AG04449 (cell line): ENCODE results near the gene BTN3A1.
A peak's percentile ranks its signal among the peaks of the same experiment; 100 is the strongest.

Experiments
- CTCF ChIA-PET: fragments of 350-600 bp; formaldehyde crosslinking; extraction: SDS; loops from one replicate; lab custom pipeline; 2021; ENCODE audit warnings: antibody characterized with exemption; lab: Yijun Ruan, JAX
- POLR2A ChIA-PET: fragments of 400-600, 350-600 bp; formaldehyde crosslinking; extraction: SDS; loops from one replicate; lab custom pipeline; 2020; ENCODE audit warnings: antibody characterized with exemption, inconsistent platforms; lab: Yijun Ruan, JAX
- DNase-seq: peaks from one replicate; pipeline ENCODE4 v3.0.0-alpha.2; 2010; ENCODE audit warnings: low read depth, low spot score
- H3K4me3 ChIP-seq: 2 replicates; pipeline ENCODE4 v1.5.1; 2011; ENCODE audit warnings: low read depth, mild to moderate bottlenecking, control low read depth, low read length
- TF ChIP-seq, protein P1 (sequence below): IDR thresholded peaks from one replicate; pipeline ENCODE4 v1.5.1; 2011; ENCODE audit warnings: mild to moderate bottlenecking, moderate library complexity, low read length, control low read depth, inconsistent platforms; ENCODE audit not compliant: insufficient read depth; ENCODE audit errors: missing control alignments

Gene BTN3A1

DNA sequence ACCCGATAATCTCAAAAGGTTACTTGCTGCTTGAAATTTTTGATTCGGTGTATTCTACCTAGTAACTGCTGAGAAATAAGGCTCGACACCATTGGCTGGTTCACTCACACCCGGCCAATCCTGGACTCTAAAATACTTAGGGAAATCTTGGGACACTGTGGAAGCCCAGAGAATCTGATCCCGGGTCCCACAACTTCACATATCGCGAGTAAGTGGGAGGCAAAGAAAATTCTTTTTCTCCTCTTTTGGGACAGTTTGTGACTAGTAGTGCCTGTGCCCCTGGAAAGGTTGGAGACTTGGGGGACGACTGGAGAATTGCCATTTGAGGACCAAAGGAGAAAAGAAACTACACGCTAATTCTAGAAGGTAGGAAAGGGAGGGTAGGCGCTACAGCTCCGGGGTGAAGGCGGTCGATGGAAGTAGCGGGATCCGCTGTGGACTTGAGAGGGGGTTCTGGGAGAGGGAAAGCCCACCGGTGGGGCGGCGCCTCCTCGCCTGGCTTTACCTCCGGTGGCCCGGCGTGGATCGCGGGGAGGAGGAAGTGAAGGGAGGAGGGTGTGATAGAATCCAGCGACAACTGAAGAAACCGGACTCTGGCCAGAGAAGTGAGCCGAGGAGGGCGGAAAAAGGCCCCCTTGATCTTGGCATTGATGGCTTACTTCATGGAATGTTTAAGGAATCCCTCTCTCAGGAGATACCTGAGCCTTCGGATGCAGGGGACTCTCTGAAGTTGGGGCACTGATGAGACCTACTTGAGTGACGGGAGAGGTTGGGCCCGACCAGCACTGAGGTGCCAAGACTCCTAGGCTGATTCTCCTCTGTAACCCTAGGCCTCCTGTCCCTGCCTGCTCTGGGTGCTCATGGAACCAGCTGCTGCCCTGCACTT lies 19.4 kb downstream of the BTN3A1 start:
- ChIA-PET POLR2A (no interaction called here), CTCF (no interaction called here)
- peak; percentile 50 for DNase-seq
- TF ChIP-seq, protein P1, sequence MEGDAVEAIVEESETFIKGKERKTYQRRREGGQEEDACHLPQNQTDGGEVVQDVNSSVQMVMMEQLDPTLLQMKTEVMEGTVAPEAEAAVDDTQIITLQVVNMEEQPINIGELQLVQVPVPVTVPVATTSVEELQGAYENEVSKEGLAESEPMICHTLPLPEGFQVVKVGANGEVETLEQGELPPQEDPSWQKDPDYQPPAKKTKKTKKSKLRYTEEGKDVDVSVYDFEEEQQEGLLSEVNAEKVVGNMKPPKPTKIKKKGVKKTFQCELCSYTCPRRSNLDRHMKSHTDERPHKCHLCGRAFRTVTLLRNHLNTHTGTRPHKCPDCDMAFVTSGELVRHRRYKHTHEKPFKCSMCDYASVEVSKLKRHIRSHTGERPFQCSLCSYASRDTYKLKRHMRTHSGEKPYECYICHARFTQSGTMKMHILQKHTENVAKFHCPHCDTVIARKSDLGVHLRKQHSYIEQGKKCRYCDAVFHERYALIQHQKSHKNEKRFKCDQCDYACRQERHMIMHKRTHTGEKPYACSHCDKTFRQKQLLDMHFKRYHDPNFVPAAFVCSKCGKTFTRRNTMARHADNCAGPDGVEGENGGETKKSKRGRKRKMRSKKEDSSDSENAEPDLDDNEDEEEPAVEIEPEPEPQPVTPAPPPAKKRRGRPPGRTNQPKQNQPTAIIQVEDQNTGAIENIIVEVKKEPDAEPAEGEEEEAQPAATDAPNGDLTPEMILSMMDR, result no peak
- peak overlapping the region; percentile 79 for H3K4me3 ChIP-seq

DNA sequence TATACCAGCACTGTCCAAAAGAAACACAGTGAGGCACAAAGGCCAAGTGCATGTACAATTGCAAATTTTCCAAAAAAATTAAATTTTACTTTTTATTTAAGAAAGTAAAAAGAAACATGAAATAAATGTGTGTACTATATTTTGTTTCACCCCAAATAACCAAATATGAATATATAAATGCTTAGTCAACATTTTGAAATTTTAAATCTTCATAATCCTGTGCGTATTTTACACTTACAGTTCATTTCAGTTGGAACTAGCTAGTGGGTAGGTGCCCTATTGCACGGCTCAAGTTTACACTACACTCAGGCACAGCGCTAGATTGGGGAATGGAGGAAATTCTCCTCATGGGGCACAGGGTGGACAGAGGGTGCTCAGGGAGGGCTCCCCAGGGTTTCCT lies 20.3 kb downstream of the BTN3A1 start:
- CTCF ChIA-PET, result no interaction called here
- POLR2A ChIA-PET, result no interaction called here

DNA sequence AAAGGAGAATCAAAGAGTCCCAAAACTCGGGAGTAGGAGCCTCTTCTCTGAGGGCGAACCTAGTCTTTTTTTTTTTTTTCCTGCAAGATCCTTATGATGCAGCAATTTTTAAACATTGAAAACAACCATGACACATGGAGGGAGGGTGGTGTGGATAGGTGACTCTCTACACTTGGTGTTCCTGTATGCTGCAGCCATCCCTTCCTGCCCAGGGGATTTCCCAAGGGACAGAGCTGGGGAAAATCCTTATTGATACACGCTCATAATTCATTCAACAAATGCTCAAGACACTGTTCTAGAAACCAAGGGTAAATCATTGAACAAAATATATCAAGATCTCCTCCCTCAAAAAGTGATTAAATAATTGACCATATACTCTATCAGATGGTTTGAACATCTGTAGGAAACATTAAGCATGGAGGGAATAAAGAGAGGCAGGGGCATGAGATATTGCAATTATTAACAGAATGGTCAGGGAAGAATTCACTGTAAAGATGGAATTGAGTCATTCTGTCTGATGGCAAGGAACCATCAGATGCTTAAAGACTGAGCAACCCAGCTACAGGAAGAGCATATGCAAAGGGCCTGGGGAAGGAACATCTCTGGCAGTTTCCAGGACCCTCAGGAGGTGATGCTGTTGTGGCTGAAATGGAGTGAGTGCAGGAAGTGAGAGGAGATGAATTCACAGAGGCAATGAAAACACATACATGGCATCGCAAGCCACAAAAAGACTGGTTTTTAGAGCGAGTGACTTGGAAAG lies 24.8 kb downstream of the BTN3A1 start:
- CTCF ChIA-PET, result no interaction called here
- POLR2A ChIA-PET, result no interaction called here
- no peak for DNase-seq
- TF ChIP-seq, protein P1, result no peak
- no peak overlapping the region for H3K4me3 ChIP-seq

More for the DNA sequence above, 20.3 kb downstream of the BTN3A1 start:
- H3K4me3 ChIP-seq, result peak overlapping the region; percentile 79
- DNase-seq, result no peak
- TF ChIP-seq, protein P1, result no peak

DNA sequence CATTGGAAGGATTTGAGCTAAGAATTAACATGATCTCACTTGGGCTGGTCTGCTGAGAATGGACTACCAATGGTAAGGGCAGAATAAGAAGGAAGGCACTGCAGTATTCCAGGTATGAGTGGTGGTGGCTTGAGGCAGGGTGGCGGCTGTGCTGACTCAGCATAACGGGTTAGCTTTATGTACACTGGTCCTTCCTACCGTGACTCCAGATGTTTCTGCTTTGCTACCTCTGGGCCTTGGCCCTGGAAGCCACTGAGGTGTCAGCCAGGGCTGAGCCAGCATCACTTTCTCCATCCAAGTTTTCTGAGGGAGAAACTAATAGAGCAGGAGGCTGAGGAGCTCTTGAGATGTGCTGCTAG lies 25.4 kb downstream of the BTN3A1 start:
- DNase-seq, result no peak
- H3K4me3 ChIP-seq, result no peak overlapping the region
- TF ChIP-seq, protein P1, result no peak
- ChIA-PET CTCF (no interaction called here), POLR2A (no interaction called here)

DNA sequence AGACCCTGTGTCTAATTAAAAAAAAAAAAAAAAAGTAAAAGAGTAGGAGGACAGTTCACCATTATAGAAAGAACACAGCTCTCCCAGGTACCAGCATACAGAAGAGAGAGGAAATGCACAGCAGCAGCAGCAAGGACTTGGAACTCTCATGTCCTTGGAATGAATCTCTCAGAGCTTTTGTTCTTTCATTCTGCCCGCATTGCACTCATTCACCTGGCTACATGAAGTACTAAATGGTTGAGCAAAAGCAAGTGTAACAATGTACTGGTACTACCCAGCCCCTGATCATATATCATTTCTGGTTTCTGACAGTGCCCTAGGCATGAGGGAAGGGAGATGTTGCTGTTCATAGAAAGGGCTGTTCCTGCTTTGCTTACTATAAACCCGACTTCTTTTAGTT lies 26.1 kb downstream of the BTN3A1 start:
- TF ChIP-seq, protein P1, result no peak
- ChIA-PET POLR2A (no interaction called here), CTCF (no interaction called here)
- no peak overlapping the region for H3K4me3 ChIP-seq
- DNase-seq, result no peak

DNA sequence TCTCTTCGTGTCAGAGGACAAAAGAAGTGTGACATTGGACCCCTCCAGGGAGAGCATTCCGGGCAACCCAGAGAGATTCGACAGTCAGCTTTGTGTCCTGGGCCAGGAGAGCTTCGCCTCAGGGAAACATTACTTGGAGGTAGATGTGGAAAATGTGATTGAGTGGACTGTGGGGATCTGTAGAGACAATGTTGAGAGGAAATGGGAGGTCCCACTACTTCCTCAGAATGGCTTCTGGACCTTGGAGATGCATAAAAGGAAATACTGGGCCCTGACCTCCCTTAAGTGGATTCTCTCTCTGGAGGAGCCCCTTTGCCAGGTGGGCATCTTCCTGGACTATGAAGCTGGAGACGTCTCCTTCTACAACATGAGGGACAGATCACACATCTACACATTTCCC lies 28.7 kb downstream of the BTN3A1 start:
- TF ChIP-seq, protein P1, result no peak
- no peak overlapping the region for H3K4me3 ChIP-seq
- ChIA-PET POLR2A (no interaction called here), CTCF (interaction anchor here (1.1 to 1.6 kb wide), 2 partner anchors 11 to 89 kb away, joined by 3 to 4 read pairs; no protein-coding TSS in a partner anchor)
- no peak for DNase-seq
